ENCODE data around the gene COX19.

Gene COX19

DNA sequence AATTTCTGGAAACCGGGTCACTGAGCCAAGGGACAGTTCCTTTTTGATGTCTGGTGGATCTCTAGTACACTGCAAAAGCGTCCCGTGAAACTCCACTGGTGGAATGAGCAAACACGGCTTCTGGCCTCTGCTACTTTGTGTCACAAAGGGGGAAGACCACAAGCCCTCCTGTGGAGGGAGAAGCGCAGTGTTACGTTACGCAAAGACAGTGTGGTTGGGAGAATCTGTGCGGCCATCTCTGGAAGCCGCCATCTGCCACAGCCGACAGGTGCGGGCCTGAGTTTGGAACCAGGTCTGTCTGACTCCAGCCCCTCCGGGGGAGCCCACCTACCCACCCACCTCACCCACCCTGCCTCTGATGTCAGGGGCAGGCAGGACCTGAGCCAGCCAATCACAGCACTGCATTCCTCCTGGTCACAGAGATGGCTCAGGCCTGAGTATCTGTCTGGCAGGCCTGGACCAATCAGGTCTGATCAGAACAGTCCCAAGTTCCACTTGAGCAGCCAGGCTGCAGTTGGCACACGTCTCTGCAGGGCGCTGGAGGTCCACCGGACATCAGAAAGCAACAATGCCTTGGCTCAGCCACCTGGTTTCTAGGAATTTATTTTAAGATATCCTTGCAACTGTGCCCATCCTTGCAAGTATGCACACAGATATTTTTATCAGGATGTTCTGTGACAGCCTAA, 4.7 kb upstream of the COX19 start:
- in situ Hi-C loops (cut with HindIII; ENCODE audit: low sequenced_read_pairs): no loop called here

DNA sequence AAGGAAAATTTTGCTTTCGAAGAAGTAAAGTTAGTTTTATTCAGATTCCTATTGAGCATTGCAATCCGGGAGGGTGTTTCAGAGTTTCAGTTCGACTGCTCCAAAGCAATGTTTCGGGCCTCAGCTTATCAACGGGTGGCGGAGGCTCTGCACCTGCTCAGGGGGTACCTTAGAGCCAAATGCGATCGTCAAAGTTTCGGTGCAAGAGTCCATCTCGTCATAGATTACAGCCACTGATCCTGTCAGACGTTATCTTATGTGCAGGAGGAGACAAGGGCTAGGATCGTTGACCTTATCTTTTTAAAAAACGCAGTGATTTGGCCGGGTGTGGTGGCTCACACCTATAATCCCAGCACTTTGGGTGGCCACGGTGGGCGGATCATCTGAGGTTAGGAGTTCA, 3.8 kb upstream of the COX19 start:
- in situ Hi-C loops (cut with HindIII; ENCODE audit: low sequenced_read_pairs): no loop called here

DNA sequence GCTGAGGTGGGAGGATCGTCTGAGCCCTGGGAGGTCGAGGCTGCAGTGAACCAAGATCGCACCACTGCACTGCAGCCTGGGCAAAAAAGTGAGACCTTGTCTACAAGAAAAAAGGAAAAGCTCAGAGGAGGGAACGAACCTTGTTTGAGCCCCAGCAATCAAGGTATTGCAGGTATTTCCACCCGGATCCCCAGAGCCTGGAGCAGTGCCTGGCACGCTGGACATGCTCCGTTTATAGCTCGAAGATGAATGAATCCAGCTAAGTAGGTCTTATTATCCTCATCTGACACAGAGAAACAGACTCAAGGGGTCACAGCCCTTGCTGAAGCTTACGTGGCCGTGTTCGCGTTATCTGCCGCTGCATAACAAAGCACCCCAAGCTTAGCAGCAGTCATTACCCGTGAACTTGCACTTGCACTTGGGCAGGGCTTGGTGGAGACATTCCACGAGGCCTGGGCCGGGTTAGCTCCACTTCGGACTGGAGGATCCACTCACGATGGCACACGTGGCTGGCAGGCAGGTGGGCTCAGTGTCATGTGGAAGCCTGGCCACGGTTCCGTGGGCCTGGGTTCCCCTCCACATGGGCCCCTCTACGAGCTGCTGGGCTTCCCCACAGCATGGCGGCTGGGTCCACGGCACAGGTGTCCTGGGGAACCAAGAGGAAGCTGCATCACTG, 3.2 kb upstream of the COX19 start:
- in situ Hi-C loops (cut with HindIII; ENCODE audit: low sequenced_read_pairs): no loop called here

DNA sequence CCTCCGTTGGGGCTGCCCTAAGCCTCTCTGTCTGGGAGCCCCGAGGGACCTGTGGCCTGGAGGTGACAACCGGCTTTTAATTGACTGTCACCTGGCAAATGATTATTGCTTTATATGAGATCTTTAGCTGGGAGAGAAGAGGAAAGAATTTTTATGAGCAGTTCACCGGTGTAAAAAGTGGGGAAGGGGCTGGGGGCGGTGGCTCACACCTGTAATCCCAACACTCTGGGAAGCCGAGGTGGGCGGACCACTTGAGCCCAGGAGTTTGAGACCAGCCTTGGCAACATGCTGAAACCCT, 2.6 kb upstream of the COX19 start:
- in situ Hi-C loops (cut with HindIII; ENCODE audit: low sequenced_read_pairs): no loop called here

DNA sequence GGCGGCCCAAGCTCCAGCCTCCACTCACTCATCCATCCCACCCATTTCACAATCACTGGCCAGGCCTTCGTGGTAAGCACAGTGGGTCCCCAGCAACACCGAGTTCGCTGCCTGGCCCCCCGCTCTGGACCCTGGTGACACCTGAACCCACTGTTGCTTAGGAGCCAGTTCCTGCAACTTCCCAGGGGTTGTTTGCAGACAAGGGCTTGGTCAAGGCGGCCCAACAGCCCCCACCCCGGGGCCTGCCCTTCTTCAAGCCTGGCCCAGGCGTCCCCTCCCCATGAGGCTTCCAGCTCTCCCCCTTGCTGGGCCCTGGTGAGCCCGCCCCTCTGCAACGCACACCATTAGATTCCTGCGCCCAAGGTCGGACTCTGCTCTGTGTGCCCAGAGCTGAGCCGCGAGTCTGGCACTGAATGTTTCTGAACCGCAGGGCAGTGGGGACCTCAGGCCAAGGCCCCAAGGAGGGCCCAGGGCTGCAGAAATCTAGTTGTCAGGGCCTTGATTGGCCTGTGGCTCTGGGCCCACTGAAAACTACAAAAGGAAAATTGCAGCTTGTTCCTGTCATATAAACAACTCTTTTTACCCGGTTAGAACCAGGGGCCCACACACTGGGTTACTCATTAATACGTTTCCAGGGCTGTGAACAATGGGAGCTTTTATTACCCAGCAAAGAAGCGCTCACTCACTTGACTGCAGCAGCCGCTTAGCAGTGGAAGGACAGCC, 2.1 kb upstream of the COX19 start:
- in situ Hi-C loops (cut with HindIII; ENCODE audit: low sequenced_read_pairs): no loop called here

DNA sequence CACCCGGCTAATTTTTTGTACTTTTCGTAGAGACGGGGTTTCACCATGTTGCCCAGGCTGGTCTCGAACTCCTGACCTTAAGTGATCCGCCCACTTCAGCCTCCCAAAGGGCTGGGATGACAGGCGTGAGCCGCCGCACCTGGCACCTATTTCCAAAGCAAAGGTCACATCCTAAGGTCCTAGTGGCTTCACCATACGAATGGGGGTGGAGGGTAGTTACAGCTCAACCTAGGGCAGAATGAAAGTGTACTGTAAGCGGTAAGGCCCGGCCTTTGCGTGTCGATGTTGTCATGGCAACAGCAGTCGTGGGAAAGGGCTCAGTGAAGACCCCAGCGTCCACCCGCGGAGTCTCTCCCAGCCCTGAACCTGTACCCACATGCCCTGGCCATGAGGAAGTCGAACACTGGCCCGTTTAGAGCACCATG, 1.6 kb upstream of the COX19 start:
- in situ Hi-C loops (cut with HindIII; ENCODE audit: low sequenced_read_pairs): no loop called here

DNA sequence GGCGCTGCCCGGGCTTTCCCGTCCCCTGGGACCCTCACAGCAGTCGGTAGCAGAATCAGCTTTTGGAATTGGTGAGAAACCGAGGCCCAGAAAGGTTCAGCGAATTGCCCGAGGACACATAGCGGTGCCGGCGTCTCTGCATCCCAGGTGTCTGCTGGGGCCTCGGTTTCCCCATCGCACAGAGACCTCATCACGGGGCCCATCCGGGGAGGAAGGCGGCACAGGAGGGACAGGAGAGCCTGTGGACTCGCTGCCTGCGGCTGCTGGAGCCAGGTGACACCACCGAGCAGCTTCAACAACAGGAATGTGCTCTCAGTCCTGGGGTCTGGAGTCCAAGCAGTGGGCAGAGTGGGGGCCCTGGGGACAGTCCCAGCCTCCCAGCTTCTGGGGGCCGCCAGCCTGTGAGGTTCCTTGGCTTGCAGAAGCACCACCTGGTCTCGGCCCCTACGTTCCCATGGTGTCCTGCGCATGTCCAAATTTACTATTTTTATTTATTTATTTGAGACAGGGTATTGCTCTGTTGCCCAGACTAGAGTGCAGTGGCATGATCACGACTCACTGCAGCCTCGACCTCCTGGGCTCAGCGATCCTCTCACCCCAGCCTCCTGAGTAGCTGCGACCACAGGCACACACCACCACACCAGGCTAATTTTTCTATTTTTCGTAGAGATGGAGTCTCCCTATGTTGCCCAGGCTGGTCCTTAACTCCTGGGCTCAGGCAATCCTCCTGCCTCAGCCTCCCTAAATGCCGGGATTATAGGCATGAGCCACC, 539 bp upstream of the COX19 start:
- in situ Hi-C loops (cut with HindIII; ENCODE audit: low sequenced_read_pairs): no loop called here

DNA sequence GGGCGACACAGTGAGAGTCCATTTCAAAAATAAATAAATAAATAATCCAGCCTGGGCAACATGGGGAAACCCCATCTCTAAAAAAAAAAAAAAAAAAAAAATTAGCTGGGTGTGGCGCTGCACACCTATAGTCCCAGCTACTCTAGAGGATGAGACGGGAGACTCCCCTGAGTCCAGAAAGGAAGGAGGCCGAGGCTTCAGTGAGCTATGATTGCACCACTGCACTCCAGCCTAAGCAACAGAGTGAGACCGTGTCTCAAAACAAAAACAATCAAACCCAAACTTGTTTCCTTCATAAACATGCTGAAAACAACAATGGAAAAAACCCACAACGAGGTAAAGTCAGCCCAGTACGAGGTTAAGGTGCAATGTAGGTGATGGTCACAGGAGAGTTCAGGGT, 1.2 kb downstream of the COX19 start:
- in situ Hi-C loops (cut with HindIII; ENCODE audit: low sequenced_read_pairs): loop anchor here (25.0 kb wide), 1 partner anchor 187 kb away; no protein-coding TSS in a partner anchor

DNA sequence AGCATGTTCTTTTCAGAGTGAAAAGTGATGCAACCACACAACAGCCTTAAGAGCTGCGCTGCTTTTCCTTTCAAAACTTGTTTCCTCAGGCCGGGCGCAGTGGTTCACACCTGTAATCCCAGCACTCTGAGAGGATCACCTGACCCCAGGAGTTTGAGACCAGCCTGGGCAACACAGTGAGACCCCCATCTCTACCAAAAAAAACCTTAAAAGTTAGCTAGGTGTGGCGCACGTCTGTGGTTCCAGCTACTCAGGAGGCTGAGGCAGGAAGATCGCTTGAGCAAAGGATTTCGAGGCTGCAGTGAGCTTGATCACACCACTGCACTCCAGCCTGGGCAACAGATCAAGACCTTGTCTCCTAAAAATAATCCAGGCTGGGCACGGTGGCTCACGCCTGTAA, 2.0 kb downstream of the COX19 start:
- in situ Hi-C loops (cut with HindIII; ENCODE audit: low sequenced_read_pairs): loop anchor here (25.0 kb wide), 1 partner anchor 186 kb away; no protein-coding TSS in a partner anchor

DNA sequence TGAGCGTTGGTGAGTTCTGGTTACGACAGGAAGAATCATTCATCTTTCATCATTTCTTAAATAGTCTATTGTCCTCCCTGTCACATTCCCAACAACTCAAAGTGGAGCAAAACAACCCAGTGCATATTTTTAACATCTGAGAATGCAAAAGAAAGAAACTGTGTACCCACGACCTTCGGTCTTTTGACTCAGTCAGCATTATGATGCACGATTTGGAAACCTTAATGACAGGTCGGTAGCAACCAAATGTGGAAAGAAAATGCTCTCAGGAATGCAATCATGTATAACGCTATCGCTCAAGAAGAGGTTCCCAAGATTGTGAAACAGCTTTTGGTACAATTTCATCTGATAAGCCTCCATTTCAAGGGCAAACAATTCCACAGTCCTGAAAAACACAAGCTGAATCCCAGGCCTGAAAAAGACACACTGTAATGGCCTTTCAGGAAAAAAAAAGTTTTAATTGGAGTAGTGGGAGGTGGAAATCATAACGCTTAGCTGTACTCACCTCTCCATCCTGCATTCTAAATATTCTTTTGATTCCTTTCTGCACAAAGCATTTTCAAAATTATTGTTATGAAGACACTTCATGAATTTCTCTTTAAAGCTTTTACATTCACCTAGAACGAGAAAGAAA, 2.6 kb downstream of the COX19 start:
- in situ Hi-C loops (cut with HindIII; ENCODE audit: low sequenced_read_pairs): loop anchor here (25.0 kb wide), 1 partner anchor 185 kb away; no protein-coding TSS in a partner anchor

DNA sequence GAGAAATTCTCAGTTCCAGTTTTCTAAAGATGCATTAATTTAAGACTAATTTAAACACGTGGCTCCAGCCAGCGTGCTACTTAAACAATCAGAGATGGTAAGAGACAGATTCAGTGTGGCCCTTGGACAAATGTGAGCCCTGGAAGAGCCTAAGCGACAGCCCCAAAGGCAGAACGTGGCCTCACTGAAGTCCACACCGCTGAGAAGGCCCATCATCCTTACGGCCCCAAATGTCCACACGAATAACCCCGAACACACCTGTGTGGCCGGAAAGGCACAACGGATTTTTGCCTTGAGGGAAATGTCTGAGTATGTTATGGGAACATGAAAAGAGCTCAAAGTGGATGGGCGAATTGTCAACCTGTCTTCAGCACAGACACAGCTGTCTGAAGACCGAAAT, 3.2 kb downstream of the COX19 start:
- in situ Hi-C loops (cut with HindIII; ENCODE audit: low sequenced_read_pairs): loop anchor here (25.0 kb wide), 1 partner anchor 185 kb away; no protein-coding TSS in a partner anchor

DNA sequence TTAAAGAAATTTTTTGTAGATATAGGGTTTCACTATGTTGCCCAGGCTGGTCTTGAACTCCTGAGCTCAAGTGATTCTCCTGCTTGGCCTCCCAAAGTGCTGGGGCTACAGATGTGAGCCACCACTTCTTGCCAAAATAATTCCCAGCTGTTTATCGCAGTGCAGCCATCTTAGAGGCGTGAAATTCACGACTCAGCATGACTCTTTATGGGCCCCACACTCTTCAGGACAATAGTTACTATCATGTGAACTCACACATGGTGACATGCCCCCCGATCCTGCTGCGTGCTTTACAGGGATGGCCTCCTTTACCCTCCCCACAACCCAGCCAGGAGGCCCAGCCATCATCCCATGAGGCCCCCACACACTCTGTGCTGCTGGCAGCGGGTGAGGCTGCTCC, 4.6 kb downstream of the COX19 start:
- in situ Hi-C loops (cut with HindIII; ENCODE audit: low sequenced_read_pairs): loop anchor here (25.0 kb wide), 1 partner anchor 183 kb away; no protein-coding TSS in a partner anchor

DNA sequence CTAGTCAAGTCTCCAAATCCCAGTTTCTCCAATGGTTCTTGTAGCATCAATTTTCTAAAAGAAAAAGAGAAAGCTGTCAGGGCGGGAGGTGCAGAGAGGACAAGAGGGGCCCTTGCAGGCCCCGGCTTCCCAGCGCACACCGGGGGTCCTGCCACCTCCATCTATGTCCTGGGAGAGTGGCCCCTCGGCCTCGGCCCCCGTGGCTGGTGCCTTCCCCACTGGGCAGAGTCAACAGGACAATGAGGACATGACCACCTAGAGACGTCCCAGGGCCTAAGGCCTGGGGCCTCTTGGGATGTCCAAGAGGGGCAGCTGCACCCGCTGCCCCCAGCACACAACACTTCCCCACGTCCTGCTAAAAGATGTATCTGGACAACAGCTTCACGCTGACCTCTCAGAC, 5.9 kb downstream of the COX19 start:
- in situ Hi-C loops (cut with HindIII; ENCODE audit: low sequenced_read_pairs): loop anchor here (25.0 kb wide), 1 partner anchor 182 kb away; no protein-coding TSS in a partner anchor

DNA sequence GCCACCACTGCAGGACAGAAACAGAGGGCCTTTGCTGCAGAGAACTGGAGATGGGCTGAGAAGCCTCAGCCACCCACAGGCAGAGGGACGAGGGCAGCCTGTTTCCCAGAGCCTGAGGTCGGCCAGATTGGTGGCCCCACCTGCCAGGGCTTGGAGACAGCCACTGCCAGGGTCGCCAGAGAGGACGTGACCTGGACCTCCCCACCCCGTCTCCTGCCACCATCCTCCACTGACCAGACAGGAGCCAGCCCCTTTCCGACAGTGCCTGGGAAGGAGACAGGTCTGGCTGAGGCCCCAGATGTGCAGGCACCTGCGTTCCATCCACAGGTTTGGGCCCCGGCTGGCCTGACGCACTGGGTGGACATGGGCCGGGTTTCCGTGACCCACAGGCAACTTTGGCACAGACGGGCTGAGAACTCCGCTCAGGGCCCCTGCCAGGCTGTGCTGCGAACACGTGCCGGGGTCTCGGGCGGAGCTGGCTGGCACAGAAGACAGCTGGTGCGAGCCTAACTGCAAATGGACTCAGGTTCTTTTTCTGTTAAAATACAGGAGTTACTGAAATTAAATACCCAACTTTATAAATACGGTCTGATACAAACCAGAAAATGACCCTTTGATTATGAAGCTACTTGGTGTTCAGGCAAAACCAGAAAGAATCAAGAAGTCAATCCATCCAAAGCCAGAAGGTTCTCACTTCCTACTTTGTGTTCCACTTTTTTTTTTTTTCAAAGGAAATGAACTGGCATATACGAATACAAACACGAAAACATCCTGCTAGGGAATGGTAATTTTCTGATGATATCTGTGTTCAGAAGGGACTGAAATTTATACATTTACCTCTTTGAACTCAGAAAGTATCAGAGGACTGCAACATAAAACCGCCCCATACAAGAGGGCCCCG, 6.9 kb downstream of the COX19 start:
- in situ Hi-C loops (cut with HindIII; ENCODE audit: low sequenced_read_pairs): loop anchor here (25.0 kb wide), 1 partner anchor 181 kb away; no protein-coding TSS in a partner anchor

DNA sequence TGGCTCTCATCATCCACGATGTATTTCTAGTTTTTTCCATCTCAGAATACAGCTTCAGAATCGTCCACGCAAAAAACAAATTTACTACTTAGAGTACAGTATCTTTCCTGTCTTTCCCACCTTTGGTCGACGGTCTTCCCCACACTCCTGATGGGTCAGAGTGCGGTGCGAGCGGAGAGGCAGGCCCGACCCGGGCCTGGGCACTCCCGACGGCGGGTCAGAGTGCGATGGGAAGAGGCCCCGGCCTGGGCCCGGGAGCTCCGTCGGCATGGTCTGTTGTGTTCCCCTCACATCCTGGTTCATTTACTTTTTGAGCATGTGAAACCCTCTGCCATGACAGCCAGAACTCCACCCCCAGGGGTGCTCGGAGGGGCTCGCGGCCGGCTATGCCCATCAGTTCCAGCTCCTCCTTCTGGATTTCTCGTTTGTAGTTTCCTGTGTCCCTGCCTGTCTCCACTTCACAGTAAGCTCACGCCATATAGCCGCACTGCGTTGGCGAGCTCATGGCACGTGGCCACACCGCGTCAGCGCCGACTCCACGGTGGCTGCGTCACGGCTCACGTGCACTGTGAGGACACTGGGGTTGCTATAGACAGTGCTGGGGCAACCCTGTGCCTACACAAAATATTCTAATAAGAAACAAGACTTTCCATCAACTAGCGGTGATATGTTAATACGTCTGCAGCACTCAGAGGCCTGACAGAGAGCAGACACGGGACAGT, 7.8 kb downstream of the COX19 start:
- in situ Hi-C loops (cut with HindIII; ENCODE audit: low sequenced_read_pairs): loop anchor here (25.0 kb wide), 1 partner anchor 180 kb away; no protein-coding TSS in a partner anchor

DNA sequence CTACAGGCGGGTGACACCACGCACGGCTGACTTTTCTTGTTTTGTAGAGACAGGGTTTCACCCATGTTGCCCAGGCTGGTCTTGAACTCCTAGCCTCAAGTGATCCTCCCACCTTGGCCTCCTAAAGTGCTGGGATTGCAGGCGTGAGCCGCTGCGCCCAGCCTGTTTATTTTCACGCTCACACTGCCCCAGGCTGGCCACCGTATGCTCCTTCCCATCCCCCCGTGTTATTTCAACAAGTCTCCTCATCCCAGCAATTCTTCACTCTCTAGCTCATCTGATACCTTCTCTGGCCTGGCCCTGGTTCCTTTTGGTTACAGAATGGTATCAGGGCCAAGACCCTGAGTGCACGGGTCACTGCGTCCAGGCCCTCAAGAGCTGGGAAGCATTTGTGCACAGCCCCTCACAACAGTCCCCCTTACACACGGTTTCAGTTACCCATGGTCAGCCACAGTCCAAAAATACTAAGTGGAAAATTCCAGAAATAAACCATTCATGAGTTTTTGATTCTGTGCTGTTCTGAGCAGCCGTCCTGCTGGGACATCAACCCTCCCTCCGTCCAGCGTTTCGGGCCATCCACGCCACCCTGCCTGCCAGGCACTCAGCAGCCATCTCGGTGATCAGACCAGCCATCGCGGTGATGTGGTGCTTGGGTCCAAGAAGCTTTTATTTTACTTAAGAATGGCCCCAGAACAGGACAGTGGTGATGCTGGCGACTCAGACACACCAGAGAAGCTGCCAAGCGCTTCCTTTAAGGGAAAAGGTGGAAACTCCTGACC, 8.9 kb downstream of the COX19 start:
- in situ Hi-C loops (cut with HindIII; ENCODE audit: low sequenced_read_pairs): loop anchor here (25.0 kb wide), 1 partner anchor 179 kb away; no protein-coding TSS in a partner anchor

DNA sequence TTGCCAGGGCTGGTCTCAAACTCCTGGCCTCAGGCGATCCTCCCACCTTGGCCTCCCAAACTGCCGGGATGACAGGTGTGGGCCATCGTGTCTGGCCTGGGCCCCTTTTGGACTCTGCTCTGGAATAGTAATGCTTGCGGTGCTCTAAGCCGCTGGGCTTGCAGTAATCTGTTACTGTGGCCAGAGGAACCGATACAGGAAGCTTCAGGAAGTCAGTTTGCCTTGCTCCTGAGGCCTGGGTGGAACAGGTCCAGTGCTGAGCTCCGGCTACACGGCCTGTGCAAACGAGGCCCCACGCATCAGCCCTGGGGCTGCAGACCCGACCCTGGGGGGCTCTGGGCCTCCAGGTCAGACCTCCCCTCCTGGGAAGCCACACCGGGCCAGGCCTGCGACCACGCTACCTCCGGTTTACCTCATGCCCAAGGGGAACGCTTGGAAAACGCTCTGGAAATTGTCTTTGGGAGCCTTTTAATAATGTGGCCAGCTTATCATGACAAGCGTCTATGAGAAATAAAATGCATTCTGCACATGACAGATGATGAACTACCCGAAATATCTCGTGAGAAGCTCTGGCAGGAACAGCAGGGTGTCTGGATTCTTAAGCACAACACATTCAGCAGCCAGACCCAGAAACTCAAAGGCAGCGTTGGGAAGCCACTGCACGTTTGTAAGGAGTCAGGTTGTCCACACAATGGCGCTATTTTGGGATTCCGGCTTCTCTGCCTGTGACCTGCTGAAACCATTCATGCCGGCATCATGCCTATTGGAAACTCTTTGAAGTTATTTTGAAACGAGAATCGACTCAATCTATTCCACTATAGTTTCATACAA, 10.7 kb downstream of the COX19 start:
- in situ Hi-C loops (cut with HindIII; ENCODE audit: low sequenced_read_pairs): loop anchor here (25.0 kb wide), 1 partner anchor 177 kb away; no protein-coding TSS in a partner anchor
